HG02973 (cell line): ENCODE results near the gene KLF2.
A peak's percentile ranks its signal among the peaks of the same experiment; 100 is the strongest.

Source experiments
- ATAC-seq: cut with Tn5 transposase; IDR thresholded peaks from one replicate; pipeline ENCODE4 v1.9.1; 2021; ENCODE audit warnings: moderate library complexity; ENCODE audit not compliant: unreplicated experiment

The KLF2 gene

GRCh38 chr19:16363133-16363851 lies 38.7 kb downstream of the KLF2 start:
- no peak for ATAC-seq

GRCh38 chr19:16363852-16364230 lies 39.2 kb downstream of the KLF2 start:
- no peak for ATAC-seq

GRCh38 chr19:16364231-16364865 lies 39.7 kb downstream of the KLF2 start:
- ATAC-seq = no peak

GRCh38 chr19:16365300-16365996 lies 40.8 kb downstream of the KLF2 start:
- ATAC-seq = no peak

DNA sequence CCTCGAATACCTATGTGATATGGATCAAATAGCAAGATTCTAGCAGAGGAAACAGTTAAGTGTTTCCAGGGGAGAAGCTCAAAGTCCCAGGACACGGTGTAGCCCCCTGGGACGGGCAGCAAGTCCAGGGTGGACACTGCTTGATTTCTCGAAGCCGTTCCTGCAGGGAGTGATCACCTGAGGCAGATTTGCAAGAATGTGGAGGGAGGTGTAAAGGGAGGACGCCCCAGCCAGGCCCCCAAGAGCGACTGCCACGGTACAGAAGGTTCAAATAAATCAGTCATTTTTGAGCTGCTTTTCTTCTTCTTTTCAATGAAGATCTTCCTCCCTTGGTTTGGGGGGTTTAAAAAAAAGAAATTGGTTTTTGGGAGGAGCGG lies 41.4 kb downstream of the KLF2 start:
- no peak for ATAC-seq

GRCh38 chr19:16366433-16367260 lies 42.0 kb downstream of the KLF2 start:
- ATAC-seq = peak; percentile 37

DNA sequence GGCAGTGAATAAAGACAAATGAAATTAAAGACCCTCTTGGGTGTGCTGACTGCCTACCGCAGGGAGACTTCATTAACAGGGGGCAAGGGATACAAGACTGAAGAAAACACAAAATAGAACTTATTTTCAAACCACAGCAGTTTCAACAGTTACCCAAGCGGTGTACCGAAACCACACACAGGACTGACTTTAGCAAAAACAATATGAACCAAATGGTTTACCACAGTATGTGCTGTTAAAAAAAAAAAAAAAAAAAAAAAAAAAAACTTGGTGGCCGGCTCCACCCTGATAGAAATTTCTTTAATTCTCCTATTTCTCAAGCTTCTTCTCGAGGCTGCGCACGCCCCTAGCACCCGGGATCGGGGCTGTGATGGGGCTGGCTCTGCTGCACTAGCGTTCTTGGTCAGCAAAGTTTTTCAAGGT lies 42.6 kb downstream of the KLF2 start:
- no peak for ATAC-seq

DNA sequence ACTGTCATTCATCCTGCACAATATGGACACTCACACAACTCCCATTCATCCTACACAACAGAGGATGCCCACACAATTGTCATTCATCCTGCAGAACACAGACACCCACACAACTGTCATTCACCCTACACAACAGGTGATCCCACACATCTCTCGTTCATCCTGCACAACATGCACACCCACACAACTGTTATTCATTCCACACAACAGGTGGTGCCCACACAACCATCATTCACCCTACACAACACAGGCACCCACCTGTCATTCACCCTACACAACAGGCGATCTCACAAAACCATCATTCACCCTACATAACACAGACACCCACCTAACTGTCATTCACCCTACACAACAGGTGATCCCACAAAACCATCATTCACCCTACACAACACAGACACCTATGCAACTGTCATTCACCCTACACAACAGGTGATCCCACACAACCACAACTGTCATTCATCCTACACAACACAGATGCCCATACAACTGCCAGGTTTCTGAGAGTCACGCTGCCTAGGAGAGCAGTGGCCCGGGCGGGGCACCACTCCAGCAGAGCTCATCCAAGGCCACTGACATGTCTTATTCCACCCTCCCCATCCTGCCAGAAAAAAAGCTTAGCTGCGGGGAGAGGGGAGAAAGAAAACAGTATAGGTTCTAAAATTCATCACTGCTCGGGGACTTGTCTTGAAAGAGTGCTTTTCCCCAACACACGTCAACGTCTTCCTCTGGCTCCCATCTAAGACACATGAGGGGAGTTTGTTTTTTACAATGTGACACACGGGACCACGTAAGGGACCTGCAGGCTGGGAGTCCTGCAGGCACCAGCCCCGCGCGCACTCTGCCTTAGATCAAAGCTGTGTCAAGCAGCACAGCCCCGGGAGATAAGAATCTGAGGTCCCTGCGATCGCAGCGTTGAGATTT lies 44.0 kb downstream of the KLF2 start:
- ATAC-seq = no peak

DNA sequence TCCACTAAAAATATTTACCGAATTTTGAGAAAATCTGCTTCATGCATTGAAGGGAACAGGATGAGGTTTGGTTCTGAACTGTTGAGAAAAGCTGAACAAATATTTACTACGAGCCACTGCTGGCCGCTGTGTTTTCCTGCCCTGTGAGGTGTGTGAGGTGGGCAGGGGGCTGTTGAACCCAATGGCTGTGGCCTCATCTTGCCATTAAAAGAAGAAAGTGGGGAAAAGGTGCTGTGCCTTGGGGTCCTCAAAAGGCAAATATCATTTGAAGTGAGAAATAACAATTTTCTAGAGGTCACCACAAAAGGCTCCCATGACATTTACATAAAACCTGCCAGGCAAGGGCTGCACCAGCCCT lies 44.7 kb downstream of the KLF2 start:
- ATAC-seq = no peak

GRCh38 chr19:16369664-16370576 lies 45.3 kb downstream of the KLF2 start:
- ATAC-seq = no peak

DNA sequence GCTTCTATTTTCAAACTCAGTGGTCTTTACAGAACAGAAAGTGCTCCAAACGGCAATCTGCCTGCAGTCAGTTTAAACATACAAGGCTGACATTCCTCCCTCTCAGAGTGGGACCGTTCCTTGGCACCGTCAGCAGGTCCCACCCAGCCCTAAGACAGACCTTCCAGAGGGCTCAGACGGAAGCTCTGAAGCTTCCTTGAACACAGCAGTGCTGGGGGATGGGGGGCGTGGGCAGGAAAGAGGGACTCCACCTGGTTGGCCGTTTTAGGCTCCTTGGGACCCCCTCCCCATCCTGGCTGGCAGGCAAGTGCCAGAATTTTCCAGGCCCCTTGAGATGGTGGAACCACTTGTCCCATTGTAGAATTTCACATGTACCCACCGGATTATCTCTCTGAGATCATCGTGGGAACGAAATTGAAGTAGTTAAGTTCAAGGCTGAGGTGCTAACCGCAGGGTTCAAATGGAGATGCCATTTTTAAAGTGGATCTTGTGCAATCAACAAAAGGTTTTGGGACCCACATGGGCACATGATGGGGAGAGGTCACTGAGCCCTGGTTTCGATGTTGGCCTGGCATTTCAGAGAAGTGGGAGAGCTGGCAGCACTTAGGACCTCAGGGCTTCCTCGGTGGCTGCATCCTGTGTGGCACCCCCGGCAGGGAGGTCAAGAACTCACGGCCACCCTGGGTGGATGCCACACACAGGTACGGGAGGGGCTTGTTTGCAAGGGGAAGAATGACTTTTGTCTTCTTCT lies 46.2 kb downstream of the KLF2 start:
- no peak for ATAC-seq

DNA sequence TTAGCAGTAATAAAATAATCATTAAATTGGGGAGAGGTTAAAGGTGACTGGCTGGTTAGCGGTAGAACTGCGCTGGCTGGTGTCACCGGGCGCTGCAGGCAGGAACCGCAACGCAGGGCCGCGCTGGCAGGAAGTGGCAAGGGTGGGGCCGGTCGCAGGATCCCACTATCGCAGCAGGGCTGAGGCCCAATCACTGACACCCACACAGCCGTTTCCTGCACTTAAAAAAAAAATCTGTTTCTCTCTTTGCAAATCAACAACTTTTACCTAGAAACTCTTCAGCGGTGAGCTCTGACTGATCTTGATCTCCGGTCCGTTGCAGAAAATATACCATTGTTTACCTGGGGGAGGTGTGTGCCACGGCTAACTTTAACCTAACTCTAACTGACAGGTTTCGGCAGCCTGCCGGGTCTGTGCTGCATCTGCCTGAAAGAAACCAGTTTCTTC lies 46.9 kb downstream of the KLF2 start:
- peak; percentile 50 for ATAC-seq

DNA sequence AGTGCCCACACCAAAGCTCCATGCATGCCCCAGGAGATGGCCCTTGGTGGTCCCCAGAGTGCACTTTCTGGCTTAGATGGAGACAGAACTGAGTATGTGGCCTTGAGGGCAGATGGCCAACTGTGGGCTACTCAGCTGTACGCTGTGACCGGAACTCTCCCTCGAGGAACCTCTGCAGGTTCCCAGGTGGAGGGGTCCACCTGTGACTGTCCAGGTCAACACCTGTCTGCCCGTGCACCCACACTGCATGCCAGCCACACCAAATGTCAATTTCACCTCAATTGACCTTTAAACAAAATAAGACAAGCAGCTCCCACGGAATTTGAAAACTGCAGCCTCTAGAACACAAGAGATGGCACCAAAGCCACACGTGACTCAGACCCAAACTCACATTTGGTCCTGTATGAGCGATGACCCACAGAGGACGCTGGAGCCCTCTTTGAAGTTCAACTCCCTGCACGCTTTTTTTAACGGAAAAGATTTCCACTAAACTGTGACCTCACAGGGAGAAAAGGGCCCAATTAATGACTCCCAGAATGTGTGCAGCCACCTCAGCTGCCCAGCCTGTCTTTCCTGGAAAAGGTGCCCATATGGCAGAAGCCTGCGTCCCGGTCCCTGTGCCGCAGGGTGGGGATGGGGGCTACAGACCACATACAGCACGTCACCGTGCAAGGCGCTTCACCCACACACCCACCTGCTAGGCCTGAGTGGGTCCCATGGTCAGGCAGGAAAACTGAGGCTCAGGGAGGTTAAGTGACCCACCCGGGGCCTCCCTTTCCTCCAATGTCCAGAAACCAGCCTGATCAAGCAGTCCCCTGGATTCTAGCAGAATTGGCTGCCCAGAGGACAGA lies 47.7 kb downstream of the KLF2 start:
- peak; percentile 8 for ATAC-seq

GRCh38 chr19:16373079-16373478 lies 48.5 kb downstream of the KLF2 start:
- ATAC-seq = no peak

DNA sequence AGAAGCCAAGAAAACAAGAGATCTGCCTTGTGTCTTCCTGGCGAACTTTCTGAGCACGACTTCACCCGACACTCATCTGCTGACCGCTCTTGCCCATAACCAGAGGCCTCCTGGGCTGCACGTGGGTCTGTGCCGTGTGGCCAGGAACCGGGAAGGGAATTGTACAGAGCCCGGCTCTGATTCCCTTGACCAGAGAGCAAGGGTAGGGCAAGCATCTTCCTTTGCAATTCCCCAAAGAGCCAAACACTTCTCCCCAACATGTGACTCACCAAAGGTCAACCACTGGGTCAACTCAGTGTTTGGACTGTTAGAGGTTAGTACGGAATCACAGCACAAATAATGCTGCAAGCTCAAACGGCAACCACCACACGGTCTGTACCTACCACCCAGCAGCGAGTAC lies 48.9 kb downstream of the KLF2 start:
- no peak for ATAC-seq

- no peak for ATAC-seq
Observed at GRCh38 chr19:16373989-16374388, 49.4 kb downstream of the KLF2 start.

- no peak for ATAC-seq
Observed at GRCh38 chr19:16374436-16374835, 49.8 kb downstream of the KLF2 start.
